Stimulated activated CD4-positive, alpha-beta T cell treated with anti-CD3 and anti-CD28 coated beads, Interleukin-15, amount 100 ng/mL, for 48 hours (primary cell): Measurements from ENCODE around the gene FUZ.

Experiments
- DNase-seq, 2 donors: peaks; one replicate each; pipeline ENCODE4 v3.0.0-alpha.2; 2020; ENCODE audit warnings: low read depth in 2 of 2

Gene FUZ

DNA sequence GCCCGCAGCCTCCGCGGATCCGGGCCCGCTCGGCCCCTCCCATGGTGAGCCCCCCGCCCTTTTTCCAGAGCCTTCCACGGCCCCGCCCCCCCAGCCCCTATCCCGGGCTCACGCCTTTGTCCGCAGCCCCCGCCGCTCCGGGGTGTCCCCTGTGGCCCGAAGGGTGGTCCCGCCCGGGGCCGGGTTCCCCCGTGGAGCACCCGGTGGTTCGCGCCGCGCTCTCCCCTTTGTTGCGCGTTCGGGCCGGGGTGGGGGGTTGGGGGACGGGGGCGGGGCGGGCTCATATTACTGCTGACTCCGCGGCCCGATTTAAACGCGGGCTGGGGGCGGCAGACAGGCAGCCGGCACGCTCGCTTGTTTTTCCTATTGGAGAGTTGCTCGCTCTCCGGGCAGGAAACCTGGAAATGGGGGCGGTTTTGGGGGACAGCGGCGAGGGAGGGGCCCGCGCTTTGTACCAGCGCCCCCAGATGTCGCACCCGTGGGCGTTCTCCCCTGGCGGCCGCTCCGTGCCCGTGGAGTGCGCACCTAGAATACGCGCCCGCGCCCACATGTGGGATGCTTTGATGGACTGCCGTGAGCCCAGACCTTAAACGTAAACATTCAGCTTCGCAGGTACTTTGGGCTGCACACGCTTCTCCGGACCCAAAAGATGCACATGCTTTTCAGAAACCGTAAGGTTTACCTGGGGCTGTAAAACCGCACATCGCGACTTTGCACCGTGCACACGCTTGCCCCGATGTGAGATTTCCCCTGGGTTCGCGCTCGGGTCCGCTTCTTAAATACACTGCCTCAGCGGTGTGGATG lies 38.6 kb upstream of the FUZ start:
- no peak for DNase-seq

DNA sequence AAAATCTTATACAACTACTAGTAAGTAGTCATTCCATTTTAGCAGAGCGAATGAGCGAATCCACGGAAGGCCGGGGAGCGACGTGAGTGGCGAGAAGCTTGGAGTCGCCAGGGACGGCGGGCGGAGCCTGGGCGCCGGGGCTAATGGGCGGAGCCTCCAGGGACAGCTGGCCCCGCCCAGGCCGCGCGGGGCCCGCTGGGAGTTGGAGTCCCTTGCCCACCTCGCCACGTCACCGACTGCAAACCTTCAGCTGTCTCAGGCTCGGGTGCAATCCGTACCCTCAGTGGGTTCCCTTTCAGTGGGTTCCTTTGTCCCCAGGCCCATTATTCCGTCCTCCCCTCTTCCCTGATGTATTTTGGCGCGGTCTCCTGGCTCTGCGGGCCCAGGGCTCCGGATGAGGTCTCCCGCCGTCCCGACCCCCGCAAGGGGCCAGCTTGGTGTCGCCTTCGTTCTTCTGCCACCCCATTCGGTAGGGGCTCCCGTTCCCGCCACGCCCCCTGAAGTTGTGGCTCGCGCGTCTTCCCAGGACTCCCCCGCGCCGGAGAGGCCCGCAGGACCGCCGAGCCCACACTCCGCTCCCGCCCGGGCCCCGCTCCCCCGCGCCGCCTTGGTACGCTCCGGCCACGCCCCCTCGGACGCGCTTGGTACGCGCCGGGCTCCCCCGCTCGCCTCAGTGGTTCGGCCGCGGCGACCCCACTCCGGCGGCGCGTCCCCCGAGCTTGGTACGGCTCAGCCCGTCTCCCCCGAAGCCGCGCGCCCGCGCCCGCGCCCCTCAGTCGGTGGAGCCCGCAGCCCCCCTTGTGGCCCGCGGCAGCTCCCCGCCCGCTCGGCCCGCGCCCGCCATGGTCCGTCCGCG lies 37.6 kb upstream of the FUZ start, which contains the start of gene PTOV1:
PTOV1 (plus strand) TSS at position 673 of the 856 bp plus-strand sequence.
- peak; percentile 85 for DNase-seq

DNA sequence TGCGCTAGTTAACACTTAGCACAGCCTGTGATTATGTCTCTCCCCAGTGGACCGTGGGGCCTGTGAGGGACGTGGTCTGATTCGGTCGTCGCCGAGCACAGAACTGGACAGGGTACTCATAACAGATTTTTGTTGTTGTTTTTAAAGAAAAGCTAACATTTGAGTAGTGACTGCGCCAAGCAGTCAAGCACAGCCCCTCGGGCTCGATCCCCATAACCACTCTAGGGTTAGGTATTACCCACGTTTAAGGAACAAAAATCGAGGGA lies 37.1 kb upstream of the FUZ start:
- DNase-seq = no peak

DNA sequence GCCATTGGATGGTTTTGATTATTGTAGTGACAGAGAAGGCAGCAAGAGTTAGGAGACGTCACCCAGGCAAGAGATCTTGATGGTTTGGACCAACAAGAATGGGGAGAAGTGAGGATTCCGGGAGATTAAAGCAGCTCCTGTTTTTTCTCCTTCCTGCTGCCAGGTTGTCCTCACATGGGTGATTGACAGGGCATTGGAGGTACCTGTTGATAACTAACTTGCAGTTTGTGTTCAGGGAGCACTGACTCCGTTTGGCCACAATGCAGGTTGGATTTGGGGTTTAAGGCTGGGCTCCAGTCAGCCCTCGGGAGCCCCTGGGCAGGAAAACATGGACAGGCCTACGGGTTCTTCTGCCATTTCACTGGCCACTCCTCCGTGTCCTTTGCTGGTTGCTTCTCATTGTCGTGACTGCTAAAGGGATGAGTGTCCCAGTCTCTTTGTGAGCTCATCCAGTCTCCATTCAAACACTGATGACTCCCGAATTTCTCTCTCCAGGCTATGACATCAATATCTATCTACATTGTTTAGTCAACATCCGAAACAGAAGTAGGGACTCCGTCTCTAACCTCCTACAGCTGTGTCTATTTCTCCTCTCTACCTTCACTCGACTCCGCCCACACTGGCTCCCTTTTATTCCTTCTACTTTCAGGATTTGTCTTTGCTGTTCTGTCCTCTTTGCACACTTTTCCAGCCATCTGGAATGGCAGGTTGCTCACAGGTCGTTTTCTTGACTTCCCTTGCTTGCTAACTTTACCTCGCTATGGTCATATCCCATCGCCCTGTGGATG lies 36.5 kb upstream of the FUZ start:
- no peak for DNase-seq

DNA sequence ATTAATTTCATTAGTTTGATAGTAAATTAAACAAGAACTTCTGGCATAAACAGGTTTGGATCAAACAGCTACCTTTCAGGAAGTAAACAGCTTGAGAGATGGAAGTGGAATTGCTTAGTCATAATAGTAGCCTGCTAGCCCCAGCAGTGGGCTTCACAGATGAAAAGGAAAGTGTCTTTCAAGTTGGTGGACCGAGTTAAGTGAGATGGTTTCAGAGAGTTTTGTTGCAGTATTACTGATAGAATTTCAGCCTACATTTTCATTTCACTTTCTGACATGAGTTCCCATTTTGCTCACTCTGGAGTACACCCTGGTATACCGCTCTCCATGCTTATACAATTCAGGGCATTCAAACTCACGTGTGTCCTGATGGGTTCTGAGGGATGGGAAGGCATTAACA lies 35.8 kb upstream of the FUZ start:
- no peak for DNase-seq

DNA sequence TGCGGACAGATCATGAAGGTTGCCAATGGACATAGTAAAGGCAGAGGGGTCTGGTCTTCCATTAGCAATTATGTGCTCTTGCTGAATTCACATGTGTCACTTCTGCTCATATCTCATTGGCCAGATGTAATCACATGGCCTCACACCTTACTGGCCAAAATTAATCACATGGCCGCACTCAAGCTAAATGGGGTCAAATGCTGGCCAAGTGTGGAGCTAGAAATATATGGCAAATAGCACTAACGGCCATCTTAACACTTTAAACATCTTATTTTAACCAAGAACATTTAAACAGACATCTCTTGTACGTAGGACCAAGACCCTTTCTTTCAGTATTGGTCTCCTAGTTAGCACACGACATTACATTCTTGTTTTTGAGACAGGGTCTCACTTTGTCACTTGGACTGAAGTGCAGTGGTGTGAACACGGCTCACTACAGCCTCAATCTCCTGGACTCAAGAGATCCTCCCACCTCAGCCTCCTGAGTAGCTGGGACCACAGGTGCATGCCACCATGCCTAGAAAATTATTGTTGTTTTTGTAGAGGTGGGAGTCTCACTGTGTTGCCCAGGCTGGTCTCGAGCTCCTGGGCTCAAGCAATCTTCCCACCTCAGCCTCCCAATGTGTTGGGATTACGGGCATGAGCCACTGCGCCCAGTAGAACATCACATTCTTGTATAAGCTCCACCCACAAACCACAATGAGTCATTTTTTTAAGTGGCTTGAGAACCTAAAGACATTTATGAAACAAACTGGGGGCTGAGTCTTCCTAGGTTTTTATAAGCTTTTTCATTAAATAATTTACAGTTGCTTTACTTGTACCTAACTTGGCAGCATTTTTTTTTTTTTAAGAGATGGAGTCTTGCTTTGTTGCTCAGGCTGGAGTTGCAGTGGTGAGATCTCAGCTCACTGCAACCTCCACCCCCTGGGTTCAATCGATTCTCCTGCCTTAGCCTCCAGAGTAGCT lies 34.9 kb upstream of the FUZ start:
- no peak for DNase-seq

DNA sequence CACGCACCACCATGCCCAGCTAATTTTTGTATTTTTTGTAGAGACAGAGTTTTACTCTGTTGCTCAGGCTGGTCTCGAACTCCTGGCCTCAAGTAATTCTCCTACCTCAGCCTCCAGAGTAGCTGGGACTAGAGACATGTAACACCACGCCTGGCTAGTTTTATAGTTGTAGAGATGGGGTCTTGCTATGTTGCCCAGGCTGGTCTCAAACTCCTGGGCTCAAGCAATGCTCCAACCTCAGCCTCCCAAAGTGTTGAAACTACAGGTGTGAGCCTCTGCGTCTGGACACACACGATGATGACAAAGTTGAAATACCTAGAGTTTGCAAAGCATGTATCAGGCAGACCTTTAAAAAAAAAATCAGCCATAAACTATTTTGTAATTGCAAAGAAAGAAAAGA lies 33.3 kb upstream of the FUZ start:
- no peak for DNase-seq

DNA sequence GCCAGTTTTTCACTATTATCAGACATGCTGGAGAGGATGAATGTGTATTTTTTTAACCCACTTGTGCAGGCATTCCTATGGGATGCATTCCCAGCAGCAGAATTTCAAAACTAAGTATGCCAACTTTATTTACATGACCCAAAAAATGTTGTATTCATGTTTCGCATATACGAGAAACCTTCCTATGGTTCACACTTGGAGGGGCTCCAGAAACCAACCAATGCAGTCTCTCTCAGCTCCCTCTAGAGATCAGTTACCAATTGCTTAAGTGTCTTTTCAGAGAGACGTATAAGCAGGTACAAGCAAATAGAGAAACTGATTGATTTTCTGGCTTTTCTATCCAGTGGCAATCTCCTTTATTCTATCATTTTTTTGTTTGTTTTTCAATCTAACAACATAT lies 32.3 kb upstream of the FUZ start:
- no peak for DNase-seq

DNA sequence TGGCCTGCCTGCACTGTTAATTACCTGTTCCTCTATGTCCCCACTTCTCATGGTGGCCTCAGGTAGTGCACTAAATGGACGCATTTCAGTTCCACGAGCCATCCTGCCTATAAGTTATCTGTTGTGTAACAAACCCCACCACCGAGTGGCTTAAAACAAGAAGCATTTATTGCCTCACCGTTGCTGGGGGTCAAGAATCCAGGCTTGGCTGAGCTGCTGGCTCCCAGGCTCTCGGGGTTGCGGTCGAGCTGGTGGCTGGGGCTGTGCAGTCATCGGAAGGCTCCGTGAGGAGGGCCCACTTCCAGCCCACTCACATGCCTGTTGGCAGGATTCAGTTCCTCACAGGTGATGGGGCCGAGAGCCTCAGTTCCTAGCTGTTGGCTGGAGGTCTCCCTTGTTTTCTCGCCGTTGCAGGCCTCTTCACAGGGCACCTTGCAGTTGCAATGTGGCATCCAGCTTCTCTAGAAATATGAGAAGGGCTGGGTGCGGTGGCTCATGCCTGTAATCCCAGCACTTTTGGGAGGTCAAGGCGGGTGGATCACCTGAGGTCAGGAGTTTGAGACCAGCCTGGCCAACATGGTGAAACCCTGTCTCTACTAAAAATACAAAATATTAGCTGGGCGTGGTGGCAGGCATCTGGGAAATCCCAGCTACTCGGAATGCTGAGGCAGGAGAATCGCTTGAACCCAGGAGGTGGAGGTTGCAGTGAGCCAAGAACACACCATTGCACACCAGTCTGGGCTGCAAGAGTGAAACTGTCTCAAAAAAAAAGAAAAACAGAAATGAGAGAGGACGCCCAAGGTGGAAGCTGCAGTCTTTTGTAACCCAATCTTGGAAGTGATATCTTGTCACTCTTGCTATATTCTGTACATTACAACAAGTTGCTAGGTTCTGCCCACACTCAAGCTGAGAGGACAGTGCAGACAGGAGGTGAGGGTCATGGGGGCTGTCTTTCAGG lies 31.3 kb upstream of the FUZ start:
- no peak for DNase-seq

DNA sequence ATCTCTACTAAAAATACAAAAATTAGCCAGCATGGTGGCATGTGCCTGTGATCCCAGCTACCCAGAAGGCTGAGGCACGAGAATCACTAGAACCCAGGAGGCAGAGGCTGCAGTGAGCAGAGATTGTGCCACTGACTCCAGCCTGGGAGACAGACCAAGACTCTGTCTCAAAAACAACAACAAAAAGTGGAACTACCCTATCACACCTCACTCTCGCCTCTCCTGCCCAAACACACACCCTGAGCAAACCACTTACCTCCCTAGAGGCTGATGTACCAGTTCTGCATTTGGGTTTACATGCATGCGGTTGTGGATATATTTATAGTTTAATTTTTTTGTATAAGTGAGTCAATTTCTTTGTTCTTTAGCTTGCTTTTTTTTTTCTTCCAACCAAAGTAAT lies 30.2 kb upstream of the FUZ start:
- DNase-seq = no peak

DNA sequence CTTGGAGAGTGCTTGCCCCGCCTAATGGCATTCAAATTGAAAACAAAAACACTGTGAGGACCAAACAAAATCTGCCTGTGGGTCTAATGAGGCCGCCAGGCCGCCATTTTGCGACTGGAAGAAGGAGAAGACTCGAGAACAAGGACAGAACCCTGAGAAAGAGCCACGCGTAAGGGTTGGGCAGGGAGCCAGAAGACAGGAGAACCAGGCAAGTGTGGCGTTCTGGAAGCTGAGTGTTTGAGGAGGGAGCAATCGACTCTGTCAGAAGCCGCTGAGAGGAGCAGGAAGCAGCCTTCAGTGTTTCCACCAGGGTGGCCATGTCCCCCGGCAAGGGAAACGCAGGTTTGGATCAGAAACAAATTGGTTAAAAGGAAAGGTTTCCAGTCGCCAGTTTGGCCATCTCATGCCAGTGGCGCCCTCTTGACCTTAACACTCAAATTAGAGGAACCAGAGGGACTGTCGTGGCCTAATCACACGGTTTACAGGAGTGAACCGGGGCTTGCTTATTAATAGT lies 27.7 kb upstream of the FUZ start:
- no peak for DNase-seq

DNA sequence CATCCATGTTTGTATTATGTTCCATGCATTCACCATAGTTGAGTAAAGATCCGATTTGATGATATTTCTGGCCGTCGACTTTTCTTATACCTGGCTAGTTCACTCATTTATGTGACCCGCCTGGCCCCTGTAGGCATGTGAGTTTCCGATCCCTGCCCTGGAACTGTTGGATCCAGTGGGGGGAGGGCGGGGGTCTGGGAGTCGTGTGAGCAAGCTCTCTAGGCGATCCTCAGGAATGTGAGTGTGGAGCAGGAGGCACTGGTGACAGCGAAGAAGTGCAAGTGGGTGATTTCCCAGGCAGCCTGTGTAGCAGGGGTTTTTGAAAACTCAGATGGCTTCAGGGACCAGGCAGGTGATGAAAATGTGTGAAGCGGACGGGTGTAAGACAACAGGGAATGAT lies 27.2 kb upstream of the FUZ start:
- DNase-seq = no peak

DNA sequence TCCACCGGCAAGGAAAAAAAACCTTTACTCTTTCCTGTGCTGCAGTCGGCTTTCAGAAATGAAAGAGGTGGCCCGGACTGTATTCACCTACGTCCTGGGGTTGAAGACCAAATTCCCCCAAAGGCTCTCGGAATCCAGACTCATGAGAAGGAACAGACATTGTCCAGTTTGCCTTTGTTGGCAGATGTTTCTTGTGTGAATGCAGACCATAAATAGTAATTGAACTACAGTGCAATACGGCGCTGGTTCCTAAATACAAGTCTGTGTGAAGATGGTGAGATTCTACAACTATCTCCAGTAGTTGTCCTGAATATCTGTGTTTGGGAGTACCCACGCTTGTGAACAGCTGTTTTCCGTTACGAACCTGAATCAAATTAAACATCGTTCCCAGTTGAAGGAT lies 26.6 kb upstream of the FUZ start:
- DNase-seq = no peak

DNA sequence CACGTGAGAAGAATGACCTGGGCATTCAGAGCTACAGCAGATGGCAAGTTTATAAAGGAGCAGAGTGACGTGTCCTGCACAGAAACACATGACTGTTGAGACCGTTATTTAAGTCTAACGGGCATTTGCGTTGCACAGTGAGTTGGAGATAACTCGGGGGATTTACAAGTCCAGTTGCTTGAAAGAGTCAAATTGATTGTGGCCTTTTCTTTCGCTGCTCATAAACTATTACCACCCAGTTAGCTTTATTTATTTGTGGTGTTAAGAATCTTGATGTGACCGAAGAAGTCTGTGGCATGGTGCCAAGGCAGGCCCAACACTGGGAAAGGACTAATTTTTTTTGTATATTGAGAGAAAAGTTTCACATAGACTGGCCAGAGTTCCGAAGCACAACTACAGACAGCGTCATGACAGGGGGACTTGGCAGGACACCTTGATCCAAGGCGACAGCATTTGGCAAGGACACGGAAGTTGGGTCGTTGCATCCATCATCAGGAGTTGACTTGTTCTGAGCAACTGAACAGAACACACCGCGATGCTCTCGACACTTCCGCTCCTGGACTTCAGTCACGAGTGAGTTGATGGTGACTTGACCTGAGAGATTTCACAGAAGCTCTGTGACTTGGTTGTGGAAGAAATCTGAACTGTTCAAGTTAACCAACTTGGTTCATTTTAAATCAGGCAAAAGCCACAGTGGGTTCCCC lies 25.9 kb upstream of the FUZ start:
- no peak for DNase-seq

DNA sequence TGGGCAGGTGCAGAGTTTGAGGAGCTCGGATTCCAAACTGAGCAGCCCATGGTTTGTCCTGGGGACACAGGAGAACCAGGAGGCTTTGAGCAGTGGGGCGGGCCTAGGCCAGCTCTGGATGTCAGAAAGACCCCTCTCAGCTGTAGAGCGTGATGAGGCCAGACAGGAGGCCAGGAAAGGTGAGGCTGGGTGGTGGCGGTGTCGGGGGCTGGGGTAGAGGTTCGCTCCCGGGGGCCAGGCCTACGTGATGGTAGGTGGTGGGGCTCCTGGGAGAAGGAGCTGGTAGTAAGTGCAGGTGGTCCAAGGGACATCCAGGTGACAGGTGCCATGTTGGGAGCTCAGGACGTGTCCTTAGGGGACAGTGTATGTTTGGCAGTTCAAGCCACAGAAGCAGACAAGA lies 24.3 kb upstream of the FUZ start:
- DNase-seq = no peak

DNA sequence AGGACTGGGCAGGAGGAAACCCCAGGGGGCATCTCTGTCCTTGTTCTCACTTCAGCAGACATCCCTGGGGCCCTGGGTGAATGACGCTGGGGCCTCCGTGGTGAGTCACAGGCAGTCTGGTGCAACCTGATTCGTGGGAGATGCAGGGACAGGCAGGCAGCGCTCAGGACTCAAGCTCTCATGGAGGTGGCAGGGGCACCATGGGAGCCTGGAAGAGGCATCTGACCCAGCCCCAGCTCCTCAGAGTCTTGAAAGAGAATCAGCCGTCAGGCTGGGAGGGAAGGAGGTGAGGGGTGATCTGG lies 23.9 kb upstream of the FUZ start:
- no peak for DNase-seq

DNA sequence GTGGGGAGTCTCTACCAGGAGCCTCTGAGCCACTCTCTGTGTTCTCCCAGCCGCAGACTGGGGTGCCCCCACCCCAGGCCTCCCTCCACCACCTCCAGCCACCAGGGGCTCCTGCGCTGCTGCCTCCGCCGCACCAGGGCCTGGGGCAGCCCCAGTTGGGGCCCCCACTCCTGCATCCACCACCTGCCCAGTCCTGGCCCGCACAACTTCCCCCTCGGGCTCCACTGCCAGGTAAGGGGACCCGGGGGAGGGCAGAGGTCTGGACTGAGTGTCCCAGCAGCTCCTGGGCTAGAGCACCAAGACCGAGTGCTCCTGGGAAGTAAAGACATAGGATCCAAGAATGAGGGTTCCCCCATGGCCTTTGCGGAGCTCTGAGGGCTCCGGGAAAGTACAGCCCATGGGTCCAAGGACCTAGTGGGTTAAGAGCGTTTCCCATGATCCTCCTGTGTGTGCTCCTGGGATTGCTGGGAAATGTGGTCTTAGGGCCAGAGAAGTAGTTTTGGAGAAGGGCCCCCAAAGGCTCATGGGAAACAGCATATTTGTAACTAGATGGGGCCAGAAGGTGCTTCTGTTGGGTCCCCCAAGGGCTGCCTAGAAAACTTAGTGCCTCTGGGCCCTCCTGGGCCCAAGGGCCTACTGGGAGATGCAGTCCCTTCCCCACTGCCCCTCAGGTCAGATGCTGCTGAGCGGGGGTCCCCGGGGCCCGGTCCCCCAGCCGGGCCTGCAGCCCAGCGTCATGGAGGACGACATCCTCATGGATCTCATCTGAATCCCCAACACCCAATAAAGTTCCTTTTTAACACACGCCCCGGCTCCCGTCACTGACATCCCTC lies 23.3 kb upstream of the FUZ start:
- DNase-seq = no peak

DNA sequence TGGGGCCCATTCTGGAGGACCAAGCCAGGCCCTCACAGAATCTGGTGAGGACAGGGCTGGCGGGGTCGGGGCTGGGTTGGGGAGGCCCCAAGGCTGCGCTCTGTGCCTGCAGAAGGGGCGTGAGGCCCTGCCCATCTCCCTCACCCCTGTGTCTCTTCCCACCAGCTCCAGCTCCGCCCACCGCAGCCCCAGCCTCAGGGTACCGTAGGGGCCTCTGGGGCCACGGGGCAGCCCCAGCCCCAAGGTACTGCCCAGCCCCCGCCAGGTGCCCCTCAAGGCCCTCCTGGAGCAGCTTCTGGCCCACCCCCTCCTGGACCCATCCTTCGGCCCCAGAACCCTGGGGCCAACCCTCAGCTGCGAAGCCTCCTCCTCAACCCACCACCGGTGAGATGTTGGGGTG lies 22.5 kb upstream of the FUZ start:
- DNase-seq = no peak

DNA sequence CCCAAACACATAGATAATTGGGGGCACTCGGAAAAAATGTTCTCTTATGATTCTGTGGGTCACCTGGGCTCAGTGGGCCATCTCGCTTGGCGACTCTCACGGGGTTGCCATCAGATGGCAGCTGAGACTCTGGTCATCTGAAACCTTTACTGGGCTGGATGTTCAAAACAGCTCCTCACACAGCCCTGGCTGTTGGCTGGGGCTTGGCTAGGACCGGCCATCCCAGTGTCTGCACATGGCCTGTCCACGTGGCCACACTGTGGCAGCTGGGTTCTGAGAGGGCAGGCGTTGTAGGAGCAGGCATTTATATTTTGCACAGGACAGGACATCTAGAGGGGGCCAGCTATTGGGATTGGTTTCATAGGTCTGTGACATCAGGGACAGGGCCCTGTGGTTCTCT lies 20.5 kb upstream of the FUZ start:
- no peak for DNase-seq
